HG03457 (cell line): Measurements from ENCODE around the gene PRAMEF18.
"Not testable (repeated sequence)": the region's sequence is repeated elsewhere in the genome, so short reads cannot be mapped to it uniquely, and the experiment has no call there.

ENCODE experiments used
- ATAC-seq: cut with Tn5 transposase; IDR thresholded peaks from one replicate; pipeline ENCODE4 v1.9.1; 2021; ENCODE audit warnings: moderate number of reproducible peaks; ENCODE audit not compliant: unreplicated experiment

PRAMEF18 gene

GRCh38 chr1:13208712-13209111, 17.2 kb downstream of the PRAMEF18 start:
- not testable (repeated sequence) for ATAC-seq

GRCh38 chr1:13201309-13201708, 24.6 kb downstream of the PRAMEF18 start, which contains the start of gene PRAMEF13:
PRAMEF13 (minus strand) TSS chr1:13201409; CDS start chr1:13199589, 1,820 bp downstream.
- not testable (repeated sequence) for ATAC-seq
